HFF-Myc (cell line): ENCODE results near the gene NAA50.

ENCODE experiments used
- DNase-seq: peaks from one replicate; pipeline ENCODE4 v3.0.0-alpha.2; 2011; ENCODE audit warnings: low read depth; ENCODE audit errors: extremely low read depth
- H3K4me3 ChIP-seq: replicated peaks from 2 replicates; pipeline ENCODE4 v1.5.1; 2011; ENCODE audit warnings: low read depth, mild to moderate bottlenecking, control low read depth, low read length
- TF ChIP-seq, protein P1 (sequence below): IDR thresholded peaks from 2 replicates; pipeline ENCODE4 v1.5.1; 2012; ENCODE audit warnings: mild to moderate bottlenecking, low read depth, low read length, control low read depth; ENCODE audit errors: missing control alignments

Gene NAA50

DNA sequence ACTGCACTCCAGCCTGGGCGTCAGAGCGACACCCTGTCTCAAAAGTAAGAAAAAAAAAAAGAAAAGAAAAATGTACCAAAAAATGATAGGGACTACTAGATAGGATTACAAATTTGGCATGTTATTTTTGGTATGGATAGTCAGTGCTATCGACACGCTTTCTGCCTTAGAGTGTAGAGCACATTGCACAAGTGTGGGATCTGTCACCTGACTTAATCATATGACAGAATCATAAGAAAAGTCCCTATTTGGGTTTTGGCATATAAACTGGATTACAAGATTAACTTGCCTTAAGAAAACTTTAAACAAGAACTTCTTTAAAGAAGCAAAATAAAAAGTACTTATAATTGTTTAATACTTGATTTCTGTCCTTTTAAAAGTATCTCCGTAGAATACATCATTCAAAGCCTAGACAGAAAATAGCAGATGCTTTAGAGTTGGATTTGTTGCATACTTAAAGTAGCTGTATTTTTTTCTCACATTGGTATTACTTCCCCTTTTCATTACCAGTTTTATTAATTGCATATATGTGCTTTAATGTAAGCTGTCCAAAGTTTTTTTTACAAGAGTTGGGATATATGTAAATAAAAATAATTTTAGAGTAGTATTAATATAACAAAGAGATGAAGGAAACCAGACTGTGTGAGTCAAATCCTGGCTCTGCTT is 8.6 kb upstream of the NAA50 start:
- TF ChIP-seq, protein P1, sequence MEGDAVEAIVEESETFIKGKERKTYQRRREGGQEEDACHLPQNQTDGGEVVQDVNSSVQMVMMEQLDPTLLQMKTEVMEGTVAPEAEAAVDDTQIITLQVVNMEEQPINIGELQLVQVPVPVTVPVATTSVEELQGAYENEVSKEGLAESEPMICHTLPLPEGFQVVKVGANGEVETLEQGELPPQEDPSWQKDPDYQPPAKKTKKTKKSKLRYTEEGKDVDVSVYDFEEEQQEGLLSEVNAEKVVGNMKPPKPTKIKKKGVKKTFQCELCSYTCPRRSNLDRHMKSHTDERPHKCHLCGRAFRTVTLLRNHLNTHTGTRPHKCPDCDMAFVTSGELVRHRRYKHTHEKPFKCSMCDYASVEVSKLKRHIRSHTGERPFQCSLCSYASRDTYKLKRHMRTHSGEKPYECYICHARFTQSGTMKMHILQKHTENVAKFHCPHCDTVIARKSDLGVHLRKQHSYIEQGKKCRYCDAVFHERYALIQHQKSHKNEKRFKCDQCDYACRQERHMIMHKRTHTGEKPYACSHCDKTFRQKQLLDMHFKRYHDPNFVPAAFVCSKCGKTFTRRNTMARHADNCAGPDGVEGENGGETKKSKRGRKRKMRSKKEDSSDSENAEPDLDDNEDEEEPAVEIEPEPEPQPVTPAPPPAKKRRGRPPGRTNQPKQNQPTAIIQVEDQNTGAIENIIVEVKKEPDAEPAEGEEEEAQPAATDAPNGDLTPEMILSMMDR, result no peak
- no peak for DNase-seq
- H3K4me3 ChIP-seq, result no peak overlapping the region

DNA sequence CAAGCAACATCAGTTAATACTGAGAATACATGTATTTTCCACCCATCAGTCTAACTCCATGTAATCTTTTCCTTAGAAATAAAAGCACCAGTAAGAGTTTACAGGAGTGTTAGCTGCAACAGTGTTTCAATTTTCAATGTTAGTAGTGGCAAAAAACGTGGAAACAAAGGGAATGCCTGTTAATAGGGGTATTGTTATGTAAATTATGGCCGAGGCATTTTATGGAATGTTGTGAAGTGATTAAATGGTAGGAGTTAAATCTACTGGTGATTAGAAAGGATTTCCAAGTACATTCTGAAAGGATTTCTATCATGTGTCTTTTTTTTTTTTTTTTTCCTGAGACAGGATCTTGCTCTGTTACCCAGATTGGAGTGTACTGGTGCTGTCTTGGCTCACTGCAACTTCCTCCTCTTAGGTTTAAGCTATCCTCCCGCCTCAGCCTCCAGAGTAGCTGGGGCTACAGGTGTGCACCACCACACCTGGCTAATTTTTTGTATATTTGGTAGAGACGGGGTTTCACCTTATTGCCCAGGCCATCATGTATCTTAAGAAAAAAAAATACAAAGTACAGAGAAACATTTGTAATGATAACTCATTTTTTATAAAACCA is 7.4 kb upstream of the NAA50 start:
- TF ChIP-seq, protein P1, result no peak
- DNase-seq, result no peak
- H3K4me3 ChIP-seq, result no peak overlapping the region

DNA sequence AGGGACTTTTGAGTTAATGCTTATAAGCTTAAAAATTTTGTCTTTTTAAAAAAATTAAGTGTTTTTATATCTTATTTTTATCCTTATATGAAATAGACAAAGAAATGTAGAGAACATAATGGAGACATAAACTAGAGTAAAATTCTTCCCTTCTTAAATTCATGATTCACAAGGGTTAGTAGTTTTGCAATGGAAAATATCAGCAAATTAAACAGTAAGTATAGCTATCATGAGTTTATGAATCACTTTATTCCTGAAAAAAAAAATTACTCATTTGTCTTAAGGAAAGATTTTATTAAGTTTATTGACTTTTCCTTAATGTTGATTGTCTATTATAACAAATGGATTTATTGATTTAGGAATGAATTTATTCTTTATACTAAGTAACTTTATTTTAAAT is 5.1 kb upstream of the NAA50 start:
- H3K4me3 ChIP-seq, result no peak overlapping the region
- DNase-seq, result no peak
- TF ChIP-seq, protein P1, result no peak

DNA sequence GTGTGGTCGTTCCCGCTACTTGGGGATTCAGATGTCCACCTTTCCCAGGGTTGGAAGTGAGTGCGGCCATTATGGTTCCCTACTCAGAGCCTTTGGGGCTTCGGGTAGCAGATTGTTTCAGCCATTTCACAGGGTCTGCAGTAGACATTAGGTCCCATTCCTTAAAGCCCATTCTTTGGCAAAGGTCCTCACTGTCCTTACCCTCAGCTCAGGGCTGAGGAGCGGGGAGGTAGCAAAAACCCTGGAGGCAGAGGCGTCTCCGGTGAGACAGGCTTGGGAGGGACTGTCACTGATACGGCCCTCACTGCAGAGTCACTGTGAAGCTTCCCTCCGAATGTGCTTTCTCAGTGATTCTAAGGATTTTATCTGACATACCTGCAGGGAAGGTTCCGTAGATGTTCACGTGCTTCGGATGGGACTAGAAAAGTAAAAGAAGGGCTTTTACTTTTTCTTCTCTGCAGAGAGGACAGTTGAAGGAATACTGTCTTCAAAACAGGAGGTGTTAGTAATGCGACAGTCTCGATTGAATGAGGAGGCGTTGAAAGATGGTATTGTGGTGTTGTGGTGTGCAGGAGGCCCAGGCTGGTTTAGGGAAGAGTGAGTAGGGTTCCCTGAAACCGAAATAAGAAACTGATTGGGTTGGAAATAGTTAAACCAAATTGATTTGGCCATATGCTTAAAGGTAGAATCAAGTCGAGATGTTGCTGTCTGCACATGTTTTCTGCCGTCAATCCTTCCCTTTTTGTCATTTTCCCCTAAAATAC is 1.4 kb upstream of the NAA50 start:
- TF ChIP-seq, protein P1, result no peak
- DNase-seq, result no peak
- H3K4me3 ChIP-seq, result peak overlapping the region; percentile 85

DNA sequence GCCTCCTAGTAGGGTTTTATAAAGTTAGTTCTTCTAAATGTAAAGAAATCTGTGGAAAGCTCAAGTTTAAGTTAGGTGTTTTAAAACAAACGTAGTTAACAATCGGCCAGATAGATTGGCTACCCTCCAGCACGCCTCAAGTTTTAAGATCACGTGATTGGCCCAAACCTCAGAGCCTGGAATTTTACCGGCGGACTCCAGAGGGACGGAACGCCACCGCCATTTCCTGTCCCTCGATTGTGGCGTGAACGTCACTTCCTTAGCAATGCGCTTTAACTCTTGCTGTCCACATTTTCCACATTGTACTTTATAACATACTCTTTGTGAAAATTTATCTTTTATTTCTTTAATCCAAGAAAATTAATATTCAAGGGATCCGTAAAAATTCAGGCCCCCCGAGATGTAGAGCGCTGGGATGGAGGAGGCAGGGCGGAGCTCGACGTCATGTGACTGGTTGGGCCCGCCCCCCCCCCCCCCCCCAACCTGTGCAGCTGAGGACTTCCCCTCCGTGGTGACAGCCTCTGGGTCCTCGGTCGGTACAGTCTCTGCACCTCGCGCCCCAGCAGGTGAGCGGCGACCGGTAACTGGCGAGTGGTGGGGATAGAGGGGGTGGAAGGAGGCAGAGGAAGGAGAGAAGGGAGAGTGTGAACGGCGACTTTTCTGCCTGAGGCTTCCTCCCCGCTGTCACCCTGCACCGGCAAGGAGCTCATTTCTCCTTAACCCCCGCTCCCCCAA is 666 bp upstream of the NAA50 start, which contains the start of gene ATP6V1A:
Gene ATP6V1A (plus strand): TSS at position 488 of the 735 bp plus-strand sequence. CDS start 31,719 bp downstream, outside the sequence.
- H3K4me3 ChIP-seq, result peak within 1 kb of the TSS; percentile 85
- TF ChIP-seq, protein P1, result no peak
- DNase-seq, result peak; percentile 91

DNA sequence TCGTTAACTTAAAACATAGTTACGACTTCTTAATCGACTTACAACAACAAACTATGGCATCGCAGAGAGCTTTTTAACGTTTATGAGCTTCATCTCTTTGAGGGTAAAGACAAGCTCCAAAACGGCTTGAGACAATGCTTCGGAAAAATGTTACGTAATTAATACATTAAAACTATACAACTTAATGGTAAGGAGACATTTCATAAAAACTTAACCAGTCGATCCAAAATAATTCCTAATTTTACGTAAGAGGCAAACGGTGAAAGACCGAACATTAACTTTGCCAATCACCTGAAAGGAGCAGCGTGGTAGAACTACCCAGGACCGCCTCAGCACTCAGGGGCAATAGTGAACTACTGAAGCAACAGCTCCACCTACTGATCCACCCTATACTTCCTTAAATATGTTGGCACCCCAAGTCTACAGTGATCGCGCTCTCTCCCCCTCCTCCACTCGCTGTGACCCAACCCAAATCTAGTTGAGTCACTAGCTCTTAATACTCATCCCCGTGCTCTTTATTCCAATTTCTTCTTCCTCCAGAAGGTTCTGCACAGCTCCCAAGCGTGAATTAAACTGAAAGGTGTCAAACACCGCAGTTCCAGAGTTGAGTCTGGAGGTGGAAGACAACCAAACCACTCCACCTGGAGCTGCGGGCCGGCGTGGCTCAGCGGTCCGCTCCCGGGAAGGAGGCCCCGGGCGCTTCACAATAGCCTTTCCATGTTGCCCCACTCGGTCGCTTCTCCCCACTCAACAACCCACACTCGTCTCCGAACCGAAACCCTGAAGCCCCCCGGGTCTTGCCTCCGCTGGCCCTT is 901 bp downstream of the NAA50 start:
- TF ChIP-seq, protein P1, result peak; percentile 59
- H3K4me3 ChIP-seq, result peak overlapping the region; percentile 85
- peak; percentile 80 for DNase-seq
